Immature natural killer cell (primary cell): ENCODE measurements around the gene UPF2. TPM values are rescaled to one million over a fixed set of nuclear protein-coding genes. Genes with fewer than 3 reads are reported as not detected.

Source experiments
- DNase-seq, 3 donors: peaks; one replicate each; pipeline ENCODE4 v3.0.0; 2022; ENCODE audit warnings: mixed read lengths in 1 of 3
- H3K27ac Mint-ChIP-seq, 6 donors: one replicate each; pipeline ENCODE4 v1.8.0; 2020; ENCODE audit warnings: mixed read lengths in 6 of 6, mild to moderate bottlenecking in 5 of 6, inconsistent platforms in 4 of 6, moderate library complexity in 3 of 6
- H3K27me3 Mint-ChIP-seq, 3 donors: one replicate each; pipeline ENCODE4 v1.8.0; 2020 to 2021; ENCODE audit warnings: low read depth in 3 of 3, mild to moderate bottlenecking in 3 of 3, mixed read lengths in 3 of 3, moderate library complexity in 3 of 3, inconsistent platforms in 1 of 3
- H3K36me3 Mint-ChIP-seq, 3 donors: one replicate each; pipeline ENCODE4 v1.8.0; 2020; ENCODE audit warnings: mixed read lengths in 3 of 3, inconsistent platforms in 2 of 3, mild to moderate bottlenecking in 2 of 3
- H3K4me1 Mint-ChIP-seq, 2 donors: one replicate each; pipeline ENCODE4 v1.8.0; 2020; ENCODE audit warnings: inconsistent platforms in 2 of 2, mild to moderate bottlenecking in 2 of 2, mixed read lengths in 2 of 2, moderate library complexity in 1 of 2
- H3K4me3 Mint-ChIP-seq, 5 donors: one replicate each; pipeline ENCODE4 v1.8.0; 2020; ENCODE audit warnings: mild to moderate bottlenecking in 5 of 5, mixed read lengths in 5 of 5, inconsistent platforms in 3 of 5, moderate library complexity in 3 of 5
- H3K9me3 Mint-ChIP-seq, 6 donors: one replicate each; pipeline ENCODE4 v1.8.0; 2020; ENCODE audit warnings: mild to moderate bottlenecking in 6 of 6, mixed read lengths in 6 of 6, inconsistent platforms in 4 of 6, moderate library complexity in 3 of 6
- polyA plus RNA-seq, 3 donors: library from polyadenylated mRNA; unstranded; fragments of 300-500 nt; fragmentation: Illumina TruSeq; gene quantifications; one replicate each; pipeline ENCODE4 v1.2.3, GENCODE V29; 2021

Gene UPF2
- polyA plus RNA-seq, 3 donors from 2014 or later, result 3.1 to 19.8 (median 12.9) TPM

GRCh38 chr10:11877591-11877905 lies 165.1 kb downstream of the UPF2 start:
- Mint-ChIP-seq H3K4me1 (peaks cover 7 to 18% of the 10 kb centered on the region in 2 donors), H3K27me3 (peaks cover 0 to 3% (median 3%) of the 10 kb centered on the region in 3 donors)

GRCh38 chr10:11876805-11877590 lies 165.6 kb downstream of the UPF2 start:
- Mint-ChIP-seq H3K4me1 (peaks cover 3 to 13% of the 10 kb centered on the region in 2 donors), H3K27me3 (peaks cover 0 to 3% (median 3%) of the 10 kb centered on the region in 3 donors), H3K36me3 (no peaks in the 10 kb centered on the region), H3K27ac (no peak overlapping the region), H3K4me3 (no peak overlapping the region), H3K9me3 (no peaks in the 10 kb centered on the region)
- no peak for DNase-seq

More at GRCh38 chr10:11877591-11877905, 165.1 kb downstream of the UPF2 start:
- H3K27ac Mint-ChIP-seq, result no peak overlapping the region
- no peak for DNase-seq
- H3K36me3 Mint-ChIP-seq, result no peaks in the 10 kb centered on the region
- H3K9me3 Mint-ChIP-seq, result no peaks in the 10 kb centered on the region
- H3K4me3 Mint-ChIP-seq, result no peak overlapping the region

- DNase-seq, result no peak
Observed at GRCh38 chr10:11876324-11876723, 166.3 kb downstream of the UPF2 start.

GRCh38 chr10:11875494-11876281 lies 166.9 kb downstream of the UPF2 start:
- Mint-ChIP-seq H3K27ac (no peak overlapping the region), H3K36me3 (no peaks in the 10 kb centered on the region), H3K9me3 (no peaks in the 10 kb centered on the region), H3K27me3 (peaks cover 0 to 3% (median 3%) of the 10 kb centered on the region in 3 donors), H3K4me1 (peaks cover 10 to 17% of the 10 kb centered on the region in 2 donors), H3K4me3 (no peak overlapping the region)
- no peak for DNase-seq

More at GRCh38 chr10:11876324-11876723, 166.3 kb downstream of the UPF2 start:
- no peak overlapping the region for H3K4me3 Mint-ChIP-seq
- no peak overlapping the region for H3K27ac Mint-ChIP-seq
- H3K9me3 Mint-ChIP-seq, result no peaks in the 10 kb centered on the region
- no peaks in the 10 kb centered on the region for H3K36me3 Mint-ChIP-seq
- H3K4me1 Mint-ChIP-seq, result peaks cover 8 to 14% of the 10 kb centered on the region in 2 donors
- peaks cover 0 to 3% (median 3%) of the 10 kb centered on the region in 3 donors for H3K27me3 Mint-ChIP-seq

- H3K9me3 Mint-ChIP-seq, result no peaks in the 10 kb centered on the region
- H3K4me3 Mint-ChIP-seq, result peak overlapping the region in 1 of 5 donors; percentile 17
- no peak overlapping the region for H3K27ac Mint-ChIP-seq
- peak in 2 of 3 donors; percentile 13 to 20 for DNase-seq
- H3K4me1 Mint-ChIP-seq, result peaks cover 10 to 17% of the 10 kb centered on the region in 2 donors
- H3K36me3 Mint-ChIP-seq, result no peaks in the 10 kb centered on the region
- peaks cover 0 to 3% (median 3%) of the 10 kb centered on the region in 3 donors for H3K27me3 Mint-ChIP-seq
Observed at GRCh38 chr10:11874568-11875493, 167.8 kb downstream of the UPF2 start.

GRCh38 chr10:11871466-11871865 lies 171.1 kb downstream of the UPF2 start:
- Mint-ChIP-seq H3K4me1 (peaks cover 10 to 17% of the 10 kb centered on the region in 2 donors), H3K36me3 (no peaks in the 10 kb centered on the region), H3K27ac (no peak overlapping the region), H3K9me3 (no peaks in the 10 kb centered on the region), H3K4me3 (peak overlapping the region in 3 of 5 donors; percentile 0 to 39 (median 39)), H3K27me3 (peaks cover 0 to 4% (median 0%) of the 10 kb centered on the region in 3 donors)
- no peak for DNase-seq

GRCh38 chr10:11870900-11871400 lies 171.7 kb downstream of the UPF2 start:
- H3K27ac Mint-ChIP-seq, result no peak overlapping the region
- H3K27me3 Mint-ChIP-seq, result peaks cover 0 to 4% (median 0%) of the 10 kb centered on the region in 3 donors
- peaks cover 10 to 17% of the 10 kb centered on the region in 2 donors for H3K4me1 Mint-ChIP-seq
- no peaks in the 10 kb centered on the region for H3K36me3 Mint-ChIP-seq
- no peak overlapping the region for H3K4me3 Mint-ChIP-seq
- no peak for DNase-seq
- no peaks in the 10 kb centered on the region for H3K9me3 Mint-ChIP-seq

GRCh38 chr10:11870461-11870780 lies 172.2 kb downstream of the UPF2 start:
- no peak for DNase-seq
- Mint-ChIP-seq H3K4me1 (peaks cover 10 to 17% of the 10 kb centered on the region in 2 donors), H3K4me3 (no peak overlapping the region), H3K9me3 (no peaks in the 10 kb centered on the region), H3K36me3 (no peaks in the 10 kb centered on the region), H3K27ac (no peak overlapping the region), H3K27me3 (peaks cover 0 to 4% (median 0%) of the 10 kb centered on the region in 3 donors)

Other genes with a start within 250 kb of the UPF2 start
- gene PROSER2, start 219.5 kb downstream of the UPF2 start, polyA plus RNA-seq, result under 1 TPM in 1 of 3 donors, not detected in 2; 0.50 TPM
- gene DHTKD1, start 26.1 kb upstream of the UPF2 start, polyA plus RNA-seq, result 1 to 10 TPM; 5.0 to 9.1 (median 7.8) TPM
- 1 to 10 TPM; 1.8 to 6.8 (median 2.7) TPM for gene SEC61A2, start 86.9 kb upstream of the UPF2 start, polyA plus RNA-seq
- gene NUDT5, start 153.1 kb upstream of the UPF2 start, polyA plus RNA-seq, result 10 to 100 TPM; 58.3 to 69.4 (median 59.6) TPM
- gene CDC123, start 153.4 kb upstream of the UPF2 start, polyA plus RNA-seq, result 100 to 1,000 TPM in 2 of 3 donors, 10 to 100 TPM in 1; 79.8 to 149 (median 103) TPM